GM12872 (cell line): Measurements from ENCODE around the gene RAB24.

ENCODE experiments used
- CTCF ChIP-seq: IDR thresholded peaks from 3 replicates; pipeline ENCODE4 v1.5.1; 2011; ENCODE audit warnings: low read depth, mild to moderate bottlenecking, low read length, moderate library complexity; ENCODE audit not compliant: insufficient read depth

Gene RAB24

DNA sequence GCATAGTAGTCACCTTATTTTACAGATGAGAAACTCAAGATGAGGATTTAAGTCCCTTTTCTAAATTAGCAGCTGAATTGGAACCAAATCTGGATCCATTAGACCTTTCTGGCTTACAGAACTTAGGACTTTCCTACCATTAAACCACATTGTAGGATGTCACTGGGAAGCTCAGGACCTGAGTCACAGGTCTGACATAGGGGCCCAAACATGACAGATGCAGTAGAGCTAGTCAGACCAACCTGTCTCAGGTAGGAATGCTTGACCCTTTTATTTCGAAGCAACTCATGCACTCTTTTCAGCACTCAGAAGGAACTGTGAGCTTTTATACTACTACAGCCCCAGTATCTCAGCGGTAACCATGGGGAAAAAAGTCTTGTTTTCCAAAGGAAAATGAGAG is 2.6 kb downstream of the RAB24 start:
- TF ChIP-seq CTCF = no peak

- TF ChIP-seq CTCF = 0 out of 3 replicates have a peak, but pooled peaks have one; percentile 5
Measured at GRCh38 chr5:177300236-177300880, 3.2 kb downstream of the RAB24 start.

- no peak for TF ChIP-seq CTCF
Measured at GRCh38 chr5:177299697-177300096, 3.8 kb downstream of the RAB24 start.

- TF ChIP-seq CTCF = no peak
Measured at GRCh38 chr5:177297922-177298321, 5.6 kb downstream of the RAB24 start.

DNA sequence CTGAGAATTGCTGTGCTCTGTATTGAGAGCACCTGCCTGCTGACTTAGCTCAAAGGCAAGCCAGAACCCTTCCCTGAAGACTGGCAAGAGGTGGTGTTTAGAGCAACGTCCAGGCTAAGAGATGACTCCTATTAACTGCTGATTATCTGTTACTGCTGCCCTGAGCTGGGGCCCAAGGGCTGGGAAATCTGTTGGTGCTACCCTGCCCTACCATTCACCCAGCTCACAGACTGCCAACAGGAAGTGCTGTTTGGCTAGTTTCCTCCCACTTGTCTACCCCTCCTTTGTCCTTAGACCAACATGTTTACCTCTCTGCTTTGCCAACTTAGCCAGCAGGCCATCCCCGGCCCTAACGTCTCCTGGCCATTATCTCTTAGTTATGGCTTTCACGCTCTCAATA is 6.9 kb downstream of the RAB24 start:
- TF ChIP-seq CTCF = no peak

- TF ChIP-seq CTCF = no peak
Measured at GRCh38 chr5:177295924-177296323, 7.6 kb downstream of the RAB24 start.

DNA sequence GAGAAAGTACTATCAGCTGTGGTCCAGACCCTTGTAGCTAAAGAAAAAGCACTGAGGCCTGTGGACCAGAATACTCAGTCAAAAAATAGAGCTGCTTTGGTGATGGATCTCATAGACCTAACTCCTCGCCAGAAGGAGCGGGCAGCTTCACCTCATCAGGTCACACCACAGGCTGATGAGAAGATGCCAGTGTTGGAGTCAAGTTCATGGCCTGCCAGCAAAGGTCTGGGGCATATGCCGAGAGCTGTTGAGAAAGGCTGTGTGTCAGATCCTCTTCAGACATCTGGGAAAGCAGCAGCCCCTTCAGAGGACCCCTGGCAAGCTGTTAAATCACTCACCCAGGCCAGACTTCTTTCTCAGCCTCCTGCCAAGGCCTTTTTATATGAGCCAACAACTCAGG is 8.9 kb downstream of the RAB24 start:
- no peak for TF ChIP-seq CTCF
